HG03439 (cell line): ENCODE measurements around the gene TMEM115.
A peak's percentile ranks its signal among the peaks of the same experiment; 100 is the strongest.

Source experiments
- ATAC-seq: cut with Tn5 transposase; IDR thresholded peaks from one replicate; pipeline ENCODE4 v1.9.1; 2021; ENCODE audit warnings: mild to moderate bottlenecking, moderate library complexity; ENCODE audit not compliant: unreplicated experiment

The TMEM115 gene

GRCh38 chr3:50354186-50354764 is 5.0 kb downstream of the TMEM115 start:
- ATAC-seq: no peak

GRCh38 chr3:50353245-50354004 is 5.9 kb downstream of the TMEM115 start:
- no peak for ATAC-seq

- ATAC-seq: no peak
Measured at GRCh38 chr3:50352781-50353180, 6.5 kb downstream of the TMEM115 start.

GRCh38 chr3:50351323-50351697 is 8.0 kb downstream of the TMEM115 start:
- ATAC-seq: no peak

DNA sequence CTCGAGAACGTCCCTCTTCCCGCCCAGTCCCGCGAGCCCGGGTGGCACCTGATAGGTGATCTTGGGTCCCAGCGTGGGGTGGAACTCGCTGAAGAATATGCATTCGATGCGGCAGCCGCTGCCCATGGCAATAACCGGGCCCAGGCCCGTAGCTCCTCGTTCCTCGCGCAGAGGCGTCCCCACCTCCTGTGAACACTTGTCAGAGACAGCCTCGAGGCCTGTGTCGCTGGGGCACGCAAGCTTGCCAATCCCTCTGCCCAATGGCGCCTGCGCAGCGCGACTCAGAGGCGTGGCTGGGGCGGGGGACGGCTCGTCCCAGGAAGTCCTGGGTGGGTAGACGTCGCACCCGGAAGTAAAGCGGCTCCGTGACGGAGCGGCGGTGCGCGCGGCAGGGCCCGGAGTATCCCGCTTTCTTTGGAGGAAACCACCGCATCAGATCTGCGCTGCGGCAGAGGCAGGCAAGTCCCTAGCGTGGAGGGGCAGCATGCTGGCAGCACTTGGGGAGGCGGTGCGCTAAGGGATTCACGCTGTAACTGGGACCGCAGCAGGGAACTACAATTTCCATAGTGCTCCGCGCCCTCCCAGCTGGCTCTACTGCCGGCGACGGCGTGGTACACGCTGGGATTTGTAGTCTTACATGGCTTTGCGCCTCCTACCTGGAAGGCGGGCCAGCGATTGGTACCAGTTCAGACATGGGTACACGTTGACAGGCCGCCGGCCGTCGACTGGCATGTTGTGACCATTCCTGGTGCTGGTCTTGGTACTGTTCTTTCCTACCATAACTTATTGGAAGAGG is 8.6 kb downstream of the TMEM115 start, which contains the start of the genes CYB561D2 and NPRL2:
Gene CYB561D2 (plus strand): TSS at position 336 of the 796 bp plus-strand sequence. CDS start 572 bp downstream, outside the sequence.
Gene NPRL2 (minus strand): TSS at position 249 of the 796 bp plus-strand sequence. CDS start 123 bp downstream, at position 126.
- peak; percentile 73 for ATAC-seq

GRCh38 chr3:50350213-50350526 is 9.2 kb downstream of the TMEM115 start:
- no peak for ATAC-seq

DNA sequence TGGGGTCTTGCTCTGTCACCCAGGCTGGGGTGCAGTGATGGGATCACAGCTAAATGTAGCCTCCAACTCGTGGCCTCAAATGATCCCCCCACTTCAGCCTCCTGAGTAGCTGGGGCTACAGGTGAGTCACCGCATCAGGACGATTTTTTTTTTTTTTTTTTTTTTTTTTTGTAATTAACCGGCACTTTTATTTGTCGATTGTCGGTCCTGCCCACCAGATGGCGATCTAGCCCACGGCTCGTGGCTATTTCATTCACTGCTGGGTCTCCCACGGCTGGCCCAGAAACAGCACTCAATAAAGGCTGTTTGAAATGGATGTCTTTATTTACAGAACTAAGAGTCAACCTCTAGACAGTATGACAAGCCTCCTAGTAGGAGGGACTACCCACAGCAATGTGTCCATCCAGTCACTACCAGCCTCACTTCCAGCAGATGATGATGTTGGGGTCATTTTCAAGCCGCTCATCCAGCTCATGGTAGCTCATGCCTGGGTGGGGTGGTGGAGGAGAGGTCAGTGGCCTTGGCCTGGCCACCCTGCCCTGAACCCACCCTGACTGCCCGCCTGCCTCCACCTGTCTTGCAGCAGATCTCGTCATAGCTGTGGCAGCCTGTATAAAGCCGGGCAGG is 12.0 kb downstream of the TMEM115 start:
- no peak for ATAC-seq

DNA sequence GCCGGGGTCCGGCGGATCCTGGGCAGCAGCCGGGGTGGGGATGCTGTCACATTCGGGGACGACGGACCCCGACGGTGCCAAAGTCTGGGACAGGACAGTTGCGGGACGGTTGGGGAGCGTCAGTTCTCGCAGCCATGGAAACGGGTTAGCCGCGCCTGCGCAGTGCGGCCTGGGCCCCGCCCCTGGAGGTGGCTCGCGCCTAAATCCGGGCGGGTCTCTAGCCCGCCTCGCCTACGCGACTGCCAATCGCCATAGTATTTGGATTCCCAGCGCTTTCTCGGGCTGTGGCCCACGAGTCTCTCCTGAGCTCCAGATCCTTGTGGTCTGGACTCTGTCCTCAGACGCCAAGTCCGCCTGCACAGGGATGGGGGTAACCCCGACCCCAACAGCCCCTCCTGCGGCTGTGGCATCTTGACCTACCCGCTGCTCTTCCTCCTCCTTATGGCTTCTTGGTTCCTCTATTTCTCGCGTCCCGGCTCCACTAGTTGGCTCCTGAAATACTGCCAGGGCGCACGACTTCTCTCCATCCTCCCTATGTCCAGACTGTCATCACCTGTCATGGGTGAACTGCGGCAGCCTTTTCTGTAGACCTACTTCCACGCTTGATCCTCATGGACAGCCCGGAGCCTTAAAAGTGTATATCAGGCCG is 13.6 kb downstream of the TMEM115 start, which contains the start of gene ZMYND10:
Gene ZMYND10 (minus strand): TSS at position 147 of the 649 bp plus-strand sequence. CDS start 153 bp downstream, outside the sequence.
- ATAC-seq: no peak

GRCh38 chr3:50345008-50345407 is 14.3 kb downstream of the TMEM115 start:
- no peak for ATAC-seq

DNA sequence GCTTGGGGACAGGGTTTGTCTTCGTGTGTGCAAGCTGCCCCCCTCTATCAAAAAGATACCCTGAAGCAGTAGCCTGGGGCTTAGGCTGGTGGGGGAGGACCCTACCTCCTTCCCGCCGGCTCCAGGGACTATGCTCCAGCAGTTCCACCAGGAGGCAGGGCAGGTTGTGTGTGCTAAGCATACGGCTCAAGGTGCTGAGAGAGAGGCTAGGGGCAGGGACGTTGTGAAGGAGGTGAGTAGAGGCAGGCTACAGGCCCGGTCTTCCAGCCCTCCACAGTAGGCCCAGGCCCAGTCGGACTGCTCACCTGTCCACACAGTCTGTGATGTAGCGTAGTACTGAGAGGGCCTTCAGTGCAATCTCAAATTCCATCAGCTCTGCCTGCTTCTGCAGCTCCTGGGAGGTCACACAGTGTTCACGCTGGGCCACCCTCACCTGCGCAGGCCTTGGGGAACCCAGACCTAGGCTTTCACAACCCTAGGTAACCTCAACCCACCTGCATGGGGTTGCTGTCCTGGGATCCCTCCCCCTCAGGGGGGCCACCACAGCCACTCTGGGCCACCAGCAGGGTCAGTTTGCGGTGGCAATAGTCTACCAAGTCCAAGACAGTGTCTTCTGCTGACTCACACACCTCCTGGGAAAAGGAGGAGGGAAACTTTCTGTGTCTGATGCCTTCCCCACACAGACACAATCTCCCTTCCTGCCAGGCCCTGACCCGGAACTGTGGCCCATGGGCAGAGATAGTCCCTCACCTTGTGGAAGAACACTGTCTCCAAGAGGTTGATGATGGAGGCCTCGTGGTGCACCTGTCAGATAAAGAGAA is 16.3 kb downstream of the TMEM115 start:
- ATAC-seq: no peak

DNA sequence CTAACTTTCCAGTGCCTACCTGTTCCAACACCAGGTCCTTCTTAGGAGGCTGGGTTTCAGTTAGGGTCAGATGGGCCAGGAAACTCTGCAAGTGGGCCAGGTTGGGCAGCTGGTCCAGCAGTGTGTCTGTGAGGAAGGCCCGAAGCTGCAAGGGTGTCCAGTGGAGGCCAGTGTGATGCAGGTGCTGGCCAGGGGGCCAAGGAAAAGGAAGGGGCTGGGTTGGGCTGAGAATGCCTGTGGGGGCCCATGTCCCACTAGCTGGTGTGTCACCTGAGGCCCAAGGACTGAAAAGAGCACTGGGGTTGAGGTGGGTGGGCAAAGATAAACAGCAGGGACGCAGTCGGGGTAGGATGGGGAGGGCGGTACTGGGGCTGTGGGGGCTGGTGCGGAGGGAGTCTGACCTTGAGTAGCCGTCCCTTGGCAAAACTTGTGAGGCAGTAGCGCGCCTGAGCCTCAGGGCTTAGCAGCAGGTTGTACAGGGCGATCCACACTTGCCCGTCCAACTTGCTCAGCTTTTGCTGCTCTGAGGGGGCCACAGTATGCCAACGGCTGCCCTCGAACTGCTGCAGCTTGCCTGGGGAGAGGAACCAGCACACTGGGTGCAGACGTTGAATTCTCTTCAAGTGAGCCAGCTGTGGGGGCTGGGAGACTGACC is 17.2 kb downstream of the TMEM115 start:
- no peak for ATAC-seq

DNA sequence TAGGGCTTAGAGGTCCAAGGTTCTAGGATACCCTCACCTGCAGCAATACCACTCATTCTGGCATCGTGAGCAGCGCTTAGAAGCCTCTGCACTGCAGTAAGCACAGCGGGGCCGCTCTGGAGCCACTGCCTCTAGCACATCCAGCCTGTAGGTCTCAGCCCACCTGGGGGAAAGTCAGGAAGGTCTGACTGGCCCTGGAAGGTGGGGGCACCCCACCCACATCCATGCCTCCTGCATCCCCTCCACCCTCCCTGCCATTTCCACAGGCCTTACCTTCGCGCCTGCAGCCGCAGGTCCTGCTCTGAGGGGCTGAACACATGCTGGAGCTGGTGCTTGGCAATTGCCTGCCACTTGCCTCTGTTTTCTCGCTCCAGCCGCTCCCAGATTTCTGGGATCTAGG is 17.8 kb downstream of the TMEM115 start:
- ATAC-seq: no peak

DNA sequence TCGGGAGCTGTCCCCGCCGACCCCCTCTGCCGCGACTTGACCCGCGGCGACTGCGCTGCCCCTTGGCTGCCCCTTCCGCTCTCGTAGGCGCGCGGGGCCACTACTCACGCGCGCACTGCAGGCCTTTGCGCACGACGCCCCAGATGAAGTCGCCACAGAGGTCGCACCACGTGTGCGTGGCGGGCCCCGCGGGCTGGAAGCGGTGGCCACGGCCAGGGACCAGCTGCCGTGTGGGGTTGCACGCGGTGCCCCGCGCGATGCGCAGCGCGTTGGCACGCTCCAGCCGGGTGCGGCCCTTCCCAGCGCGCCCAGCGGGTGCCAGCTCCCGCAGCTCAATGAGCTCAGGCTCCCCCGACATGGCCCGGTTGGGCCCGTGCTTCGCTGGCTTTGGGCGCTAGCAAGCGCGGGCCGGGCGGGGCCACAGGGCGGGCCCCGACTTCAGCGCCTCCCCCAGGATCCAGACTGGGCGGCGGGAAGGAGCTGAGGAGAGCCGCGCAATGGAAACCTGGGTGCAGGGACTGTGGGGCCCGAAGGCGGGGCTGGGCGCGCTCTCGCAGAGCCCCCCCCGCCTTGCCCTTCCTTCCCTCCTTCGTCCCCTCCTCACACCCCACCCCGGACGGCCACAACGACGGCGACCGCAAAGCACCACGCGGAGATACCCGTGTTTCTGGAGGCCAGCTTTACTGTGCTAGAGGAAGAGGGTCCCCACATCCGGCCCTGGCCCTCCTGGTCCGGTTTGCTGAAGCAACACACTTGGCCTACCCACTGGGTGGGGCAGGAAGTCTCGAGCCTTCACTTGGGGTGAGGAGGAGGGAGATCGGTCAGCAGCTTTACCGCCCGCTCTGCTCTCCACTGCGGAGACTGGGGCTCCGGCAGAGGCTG is 18.6 kb downstream of the TMEM115 start, which contains the start of gene RASSF1:
Gene RASSF1 (minus strand): TSS at position 389 of the 882 bp plus-strand sequence. CDS start 31 bp downstream, at position 358.
- ATAC-seq: no peak

DNA sequence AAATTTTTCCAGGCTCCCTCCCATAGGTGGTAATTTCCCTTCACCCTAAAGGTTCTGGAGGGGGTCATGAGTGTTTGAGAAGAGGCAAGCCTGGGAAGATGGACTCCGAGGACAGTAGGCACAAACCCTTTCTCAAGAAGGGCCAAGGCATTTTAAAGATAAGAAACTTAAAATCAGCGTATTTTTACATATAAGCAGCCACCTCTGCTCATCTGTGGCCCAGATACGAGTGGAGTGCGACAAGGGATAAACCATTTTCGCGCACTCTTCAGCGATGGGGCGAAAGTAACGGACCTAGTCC is 19.2 kb downstream of the TMEM115 start:
- ATAC-seq: no peak

DNA sequence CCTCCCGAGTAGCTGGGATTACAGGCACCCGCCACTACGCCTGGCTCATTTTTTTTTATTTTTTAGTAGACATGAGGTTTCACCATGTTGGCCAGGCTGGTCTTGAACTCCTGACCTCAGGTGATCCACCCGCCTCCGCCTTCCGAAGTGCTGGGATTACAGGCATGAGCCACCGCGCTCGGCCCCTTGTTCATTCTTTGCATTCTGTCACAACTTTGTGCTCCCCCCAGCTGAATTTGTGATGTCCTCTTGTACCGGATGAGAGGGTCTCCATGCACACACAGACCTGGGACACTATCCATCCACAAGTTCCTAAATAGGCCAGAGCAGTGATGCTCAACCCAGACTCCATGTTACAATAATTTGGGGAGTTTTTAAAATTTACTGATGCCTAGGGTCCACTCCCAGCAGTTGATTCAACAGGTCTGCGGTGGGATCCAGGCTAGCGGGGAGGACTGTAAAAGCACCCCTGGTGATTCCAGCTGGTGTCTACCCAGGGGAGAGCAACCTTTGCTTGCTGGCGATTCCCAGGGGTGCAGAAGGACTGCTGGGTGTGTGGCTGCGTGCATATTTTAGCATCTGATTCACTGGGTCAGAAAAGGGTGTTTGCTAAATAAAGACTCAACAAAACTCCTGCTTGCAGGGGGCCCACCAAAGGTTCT is 19.7 kb downstream of the TMEM115 start:
- no peak for ATAC-seq

DNA sequence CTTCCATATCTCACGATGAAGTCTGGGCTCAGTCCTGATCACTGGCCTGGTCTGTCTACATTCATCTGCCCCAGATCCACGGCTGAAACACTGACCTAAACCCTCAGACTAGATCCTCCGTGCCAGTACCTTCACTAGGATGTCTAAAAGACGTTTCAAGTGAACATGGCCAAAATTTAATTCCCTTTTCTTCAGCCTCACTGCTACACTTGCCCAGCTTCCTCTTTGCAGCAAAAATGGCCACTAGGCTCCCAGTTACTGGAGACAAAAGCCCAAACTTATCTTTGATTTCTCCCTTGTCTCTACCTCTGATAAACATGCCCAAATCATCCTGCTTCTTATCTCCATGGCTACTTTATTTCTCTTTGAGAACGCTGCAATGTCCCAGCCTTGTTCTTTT is 20.4 kb downstream of the TMEM115 start:
- ATAC-seq: no peak

- peak; percentile 76 for ATAC-seq
Measured at GRCh38 chr3:50337175-50337861, 22.0 kb downstream of the TMEM115 start.
